Loucy (cell line): ENCODE measurements around the gene CEACAM21.

Experiments used
- H2AFZ ChIP-seq: fragments of 200-600 bp; sonication (generic); 2 replicates; pipeline ENCODE4 v1.6.0; 2016; ENCODE audit warnings: antibody characterized with exemption, mild to moderate bottlenecking, low read length, moderate library complexity
- H3F3A ChIP-seq: fragments of 200-600 bp; 2 replicates; pipeline ENCODE4 v1.6.0; 2016; ENCODE audit warnings: antibody characterized with exemption, low read depth, mild to moderate bottlenecking
- H3K27me3 ChIP-seq: fragments of 200-600 bp; sonication (generic); 2 replicates; pipeline ENCODE4 v1.6.1; 2014; ENCODE audit warnings: low read length, mild to moderate bottlenecking; ENCODE audit not compliant: insufficient read depth, poor library complexity, severe bottlenecking
- H3K36me3 ChIP-seq: fragments of 200-600 bp; sonication (generic); 2 replicates; pipeline ENCODE4 v1.6.1; 2016; ENCODE audit warnings: low read length; ENCODE audit not compliant: insufficient read depth
- H3K4me1 ChIP-seq: fragments of 200-600 bp; sonication (generic); 2 replicates; pipeline ENCODE4 v1.5.1; 2014; ENCODE audit warnings: low read length, mild to moderate bottlenecking; ENCODE audit not compliant: insufficient read depth, poor library complexity, severe bottlenecking
- H3K4me2 ChIP-seq: fragments of 200-600 bp; sonication (generic); 2 replicates; pipeline ENCODE4 v1.6.0; 2014; ENCODE audit warnings: antibody characterized with exemption, low read length, low read depth, mild to moderate bottlenecking; ENCODE audit not compliant: poor library complexity, severe bottlenecking
- H3K4me3 ChIP-seq: fragments of 200-600 bp; sonication (generic); 2 replicates; pipeline ENCODE4 v1.5.1; 2014; ENCODE audit warnings: low read length, mild to moderate bottlenecking, mixed read lengths; ENCODE audit not compliant: poor library complexity, severe bottlenecking
- H3K79me2 ChIP-seq: fragments of 200-600 bp; sonication (generic); 2 replicates; pipeline ENCODE4 v1.6.1; 2014; ENCODE audit warnings: low read length; ENCODE audit not compliant: insufficient read depth
- H3K9ac ChIP-seq: fragments of 200-600 bp; sonication (generic); 2 replicates; pipeline ENCODE4 v1.6.0; 2014; ENCODE audit warnings: mild to moderate bottlenecking, low read depth, low read length, moderate library complexity; ENCODE audit not compliant: poor library complexity, severe bottlenecking
- H3K9me2 ChIP-seq: fragments of 200-600 bp; sonication (generic); replicated peaks from 2 replicates; pipeline ENCODE4 v1.6.1; 2016; ENCODE audit warnings: low read depth, low read length, mixed read lengths
- H3K9me3 ChIP-seq: fragments of 200-600 bp; sonication (generic); 2 replicates; pipeline ENCODE4 v1.6.1; 2014; ENCODE audit warnings: mild to moderate bottlenecking, antibody characterized with exemption, low read length, low read depth; ENCODE audit not compliant: insufficient read depth
- H4K20me1 ChIP-seq: fragments of 200-600 bp; sonication (generic); 2 replicates; pipeline ENCODE4 v1.6.0; 2014; ENCODE audit warnings: antibody characterized with exemption, low read length, mild to moderate bottlenecking; ENCODE audit not compliant: insufficient read depth, poor library complexity, severe bottlenecking
- EZH2phosphoT487 ChIP-seq: fragments of 200-600 bp; IDR thresholded peaks from 2 replicates; pipeline ENCODE4 v1.6.1; 2018; ENCODE audit warnings: antibody characterized with exemption, mild to moderate bottlenecking, moderate library complexity, borderline replicate concordance
- TF ChIP-seq, protein P1 (sequence below): fragments of 200-600 bp; sonication (generic); conservative IDR thresholded peaks from 2 replicates; pipeline ENCODE4 v1.5.1; 2014; ENCODE audit warnings: mild to moderate bottlenecking, antibody characterized with exemption, low read length

CEACAM21 gene

DNA sequence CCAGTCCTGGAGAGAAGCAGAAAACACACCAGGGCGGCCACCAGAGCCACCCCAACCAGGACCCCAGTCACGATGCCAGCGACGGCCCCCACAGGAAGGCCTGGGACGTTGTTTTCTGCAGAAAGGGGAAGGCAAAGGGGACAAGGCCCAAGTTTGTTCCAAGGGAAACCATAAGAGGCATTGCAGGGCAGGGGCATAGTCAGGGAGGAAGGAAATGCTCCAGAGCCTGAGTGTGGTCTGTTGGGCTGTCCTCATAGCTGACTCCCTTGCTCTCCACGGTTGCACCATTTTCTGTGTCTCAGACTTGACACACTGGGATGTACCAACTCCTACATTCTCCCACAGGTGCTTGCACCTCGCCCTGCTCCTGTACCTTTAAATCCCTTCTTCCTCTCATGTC, 45.7 kb downstream of the CEACAM21 start:
- no peaks in the 10 kb centered on the region for H3K79me2 ChIP-seq
- H3K4me3 ChIP-seq = no peak overlapping the region
- no peaks in the 10 kb centered on the region for H3K27me3 ChIP-seq
- H2AFZ ChIP-seq = no peak overlapping the region
- H3K9ac ChIP-seq = no peak overlapping the region
- no peaks in the 10 kb centered on the region for H3K9me2 ChIP-seq
- H3K9me3 ChIP-seq = no peaks in the 10 kb centered on the region
- no peaks in the 10 kb centered on the region for H3F3A ChIP-seq
- H3K4me1 ChIP-seq = no peaks in the 10 kb centered on the region
- no peak for TF ChIP-seq EZH2phosphoT487
- TF ChIP-seq, protein P1, sequence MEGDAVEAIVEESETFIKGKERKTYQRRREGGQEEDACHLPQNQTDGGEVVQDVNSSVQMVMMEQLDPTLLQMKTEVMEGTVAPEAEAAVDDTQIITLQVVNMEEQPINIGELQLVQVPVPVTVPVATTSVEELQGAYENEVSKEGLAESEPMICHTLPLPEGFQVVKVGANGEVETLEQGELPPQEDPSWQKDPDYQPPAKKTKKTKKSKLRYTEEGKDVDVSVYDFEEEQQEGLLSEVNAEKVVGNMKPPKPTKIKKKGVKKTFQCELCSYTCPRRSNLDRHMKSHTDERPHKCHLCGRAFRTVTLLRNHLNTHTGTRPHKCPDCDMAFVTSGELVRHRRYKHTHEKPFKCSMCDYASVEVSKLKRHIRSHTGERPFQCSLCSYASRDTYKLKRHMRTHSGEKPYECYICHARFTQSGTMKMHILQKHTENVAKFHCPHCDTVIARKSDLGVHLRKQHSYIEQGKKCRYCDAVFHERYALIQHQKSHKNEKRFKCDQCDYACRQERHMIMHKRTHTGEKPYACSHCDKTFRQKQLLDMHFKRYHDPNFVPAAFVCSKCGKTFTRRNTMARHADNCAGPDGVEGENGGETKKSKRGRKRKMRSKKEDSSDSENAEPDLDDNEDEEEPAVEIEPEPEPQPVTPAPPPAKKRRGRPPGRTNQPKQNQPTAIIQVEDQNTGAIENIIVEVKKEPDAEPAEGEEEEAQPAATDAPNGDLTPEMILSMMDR = no peak
- no peaks in the 10 kb centered on the region for H3K36me3 ChIP-seq
- H4K20me1 ChIP-seq = no peaks in the 10 kb centered on the region
- no peak overlapping the region for H3K4me2 ChIP-seq

DNA sequence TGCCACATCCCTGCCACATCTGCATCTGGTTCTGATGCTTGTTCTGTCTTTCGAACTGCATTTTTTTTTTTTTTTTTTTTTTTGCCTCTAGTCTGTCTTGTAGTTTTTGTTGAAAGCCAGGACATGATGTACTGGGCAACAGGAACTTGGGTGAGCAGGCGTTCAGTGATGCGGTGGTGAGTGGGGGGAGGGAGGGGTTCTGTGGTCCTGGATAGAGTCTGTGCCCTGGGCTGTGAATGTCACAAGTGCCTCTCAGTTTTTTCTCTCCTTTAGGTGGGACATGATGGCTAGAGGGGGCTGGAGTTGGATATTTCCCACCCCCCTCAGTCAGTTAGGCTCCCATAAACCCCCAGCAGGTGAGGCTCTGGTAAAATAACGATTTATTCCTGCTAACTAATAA, 47.4 kb downstream of the CEACAM21 start:
- Histone ChIP-seq H3K4me3 (no peak overlapping the region), H2AFZ (no peak overlapping the region), H3K27me3 (no peaks in the 10 kb centered on the region)

DNA sequence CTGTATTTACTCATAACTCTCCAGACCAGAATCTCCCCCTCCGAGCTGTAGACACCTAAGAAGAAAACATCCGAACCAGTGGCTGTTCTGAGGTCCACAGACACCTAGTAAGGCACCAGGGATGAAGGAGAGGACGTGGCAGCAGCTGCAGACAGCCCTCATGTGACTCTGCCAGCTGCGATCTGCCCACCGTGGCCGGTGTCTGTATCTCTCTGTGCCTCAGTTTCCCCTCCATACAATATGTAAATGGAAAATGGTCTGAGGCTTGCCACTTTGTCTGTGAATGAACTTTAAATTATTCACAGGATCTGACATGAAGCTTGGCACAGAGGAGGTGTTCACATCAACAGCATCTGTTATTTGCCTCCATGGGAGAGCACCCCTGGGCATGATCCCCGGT, 48.5 kb downstream of the CEACAM21 start:
- H3K9me3 ChIP-seq = no peaks in the 10 kb centered on the region
- no peaks in the 10 kb centered on the region for H3K36me3 ChIP-seq
- no peaks in the 10 kb centered on the region for H3F3A ChIP-seq

More for the DNA sequence above, 47.4 kb downstream of the CEACAM21 start:
- Histone ChIP-seq H3K36me3 (no peaks in the 10 kb centered on the region), H3K9me2 (no peaks in the 10 kb centered on the region), H3K9ac (no peak overlapping the region), H3F3A (no peaks in the 10 kb centered on the region), H3K4me1 (no peaks in the 10 kb centered on the region), H3K9me3 (no peaks in the 10 kb centered on the region), H4K20me1 (no peaks in the 10 kb centered on the region), H3K4me2 (no peak overlapping the region), H3K79me2 (no peaks in the 10 kb centered on the region)
- TF ChIP-seq, protein P1 = no peak
- TF ChIP-seq EZH2phosphoT487 = no peak

More for the DNA sequence above, 48.5 kb downstream of the CEACAM21 start:
- Histone ChIP-seq H3K4me3 (no peak overlapping the region), H3K79me2 (no peaks in the 10 kb centered on the region), H3K4me1 (no peaks in the 10 kb centered on the region), H2AFZ (no peak overlapping the region), H3K27me3 (no peaks in the 10 kb centered on the region), H3K4me2 (no peak overlapping the region), H4K20me1 (no peaks in the 10 kb centered on the region), H3K9ac (no peak overlapping the region), H3K9me2 (no peaks in the 10 kb centered on the region)
- no peak for TF ChIP-seq EZH2phosphoT487
- TF ChIP-seq, protein P1 = no peak
